Panc1 (cell line): Measurements from ENCODE around the gene C14orf93. TPM values are rescaled to one million over a fixed set of nuclear protein-coding genes. Genes with fewer than 3 reads are reported as not detected.

Experiments used
- ATAC-seq: fragments of 200-7000 bp; cut with Tn5 transposase; 2 replicates; pipeline ENCODE4 v1.9.1; 2020; ENCODE audit warnings: mild to moderate bottlenecking, moderate library complexity
- BruUV-seq: library from RNA; stranded (reverse); fragments of 400-500 nt; replicated peaks from 2 replicates; lab custom pipeline; 2021; lab: Mats Ljungman, UMichigan
- CTCF ChIA-PET: fragments of 300-600 bp; sonication (Branson Sonifier 250); formaldehyde crosslinking; loops from one replicate; lab custom pipeline; 2022; ENCODE audit warnings: antibody characterized with exemption; lab: Charles Lee
- POLR2A ChIA-PET: fragments of 300-600 bp; sonication (Branson Sonifier 250); formaldehyde crosslinking; loops from one replicate; lab custom pipeline; 2022; ENCODE audit warnings: antibody characterized with exemption; lab: Charles Lee
- DNase-seq: peaks from one replicate; pipeline ENCODE4 v3.0.0-alpha.2; 2010; ENCODE audit warnings: low read depth, low spot score
- H3K27ac ChIP-seq: 2 replicates; pipeline ENCODE4 v1.5.1; 2011; ENCODE audit warnings: mild to moderate bottlenecking, low read length, inconsistent platforms
- H3K27me3 ChIP-seq: fragments of 200-500 bp; sonication (Bioruptor generic); 2 replicates; pipeline ENCODE4 v1.6.0; 2014; ENCODE audit warnings: low read length, inconsistent platforms; ENCODE audit not compliant: control insufficient read depth, insufficient read depth
- H3K36me3 ChIP-seq: fragments of 200-500 bp; sonication (Bioruptor generic); 2 replicates; pipeline ENCODE4 v1.5.1; 2014; ENCODE audit warnings: inconsistent platforms, mild to moderate bottlenecking, low read length, moderate library complexity; ENCODE audit not compliant: control insufficient read depth, insufficient read depth
- H3K4me1 ChIP-seq: 2 replicates; pipeline ENCODE4 v1.5.1; 2011; ENCODE audit warnings: inconsistent platforms, mild to moderate bottlenecking, low read length, moderate library complexity; ENCODE audit not compliant: control insufficient read depth, insufficient read depth
- H3K4me3 ChIP-seq, 2 experiments: 2 replicates each; pipeline ENCODE4 v1.5.1; 2011 to 2012; ENCODE audit warnings: low read depth in 2 of 2, low read length in 2 of 2, mild to moderate bottlenecking in 2 of 2, inconsistent platforms in 1 of 2, moderate library complexity in 1 of 2
- H3K9me3 ChIP-seq: fragments of 200-500 bp; sonication (Bioruptor generic); 2 replicates; pipeline ENCODE4 v1.5.1; 2014; ENCODE audit warnings: low read depth, mild to moderate bottlenecking, inconsistent platforms, low read length, moderate library complexity; ENCODE audit not compliant: control insufficient read depth, insufficient read depth
- POLR2AphosphoS5 ChIP-seq: IDR thresholded peaks from 2 replicates; pipeline ENCODE4 v1.6.1; 2012; ENCODE audit warnings: mild to moderate bottlenecking, low read depth, low read length, moderate library complexity
- SIN3A ChIP-seq: IDR thresholded peaks from 2 replicates; pipeline ENCODE4 v1.6.1; 2012; ENCODE audit warnings: low read depth, mild to moderate bottlenecking, low read length, moderate library complexity, borderline replicate concordance; ENCODE audit not compliant: insufficient read depth
- TCF7L2 ChIP-seq: IDR thresholded peaks from 2 replicates; pipeline ENCODE4 v1.6.1; 2011; ENCODE audit warnings: mild to moderate bottlenecking, low read depth, low read length, inconsistent platforms
- in situ Hi-C: cut with HindIII; loops from 2 replicates; pipeline ENCODE4 v1.10.0; 2016; ENCODE audit warnings: low sequenced_read_pairs, low pct_unique_long_range_greater_than_20kb
- intact Hi-C: fragments of 100-400 bp; cut with micrococcal nuclease; formaldehyde crosslinking; loops from one replicate; pipeline ENCODE4 v1.10.0; 2022; ENCODE audit not compliant: unreplicated experiment
- total RNA-seq: library from RNA; stranded (reverse); gene quantifications from one replicate; pipeline ENCODE4 v1.2.1, GENCODE V29; 2021; ENCODE audit not compliant: unreplicated experiment
- TF ChIP-seq, protein P1 (sequence below), 2 experiments: IDR thresholded peaks; 2 replicates each; pipeline ENCODE4 v1.6.1; 2011 to 2012; ENCODE audit warnings: low read depth in 2 of 2, control low read depth in 1 of 2, low read length in 1 of 2, mild to moderate bottlenecking in 1 of 2, moderate library complexity in 1 of 2; ENCODE audit not compliant: insufficient read depth in 1 of 2
- TF ChIP-seq, protein P2 (sequence below): fragments of 450-650 bp; IDR thresholded peaks from 2 replicates; pipeline ENCODE4 v1.5.1; 2017; ENCODE audit warnings: mild to moderate bottlenecking

Gene C14orf93
- total RNA-seq, 1 experiment from 2014 or later: 5.6 TPM

DNA sequence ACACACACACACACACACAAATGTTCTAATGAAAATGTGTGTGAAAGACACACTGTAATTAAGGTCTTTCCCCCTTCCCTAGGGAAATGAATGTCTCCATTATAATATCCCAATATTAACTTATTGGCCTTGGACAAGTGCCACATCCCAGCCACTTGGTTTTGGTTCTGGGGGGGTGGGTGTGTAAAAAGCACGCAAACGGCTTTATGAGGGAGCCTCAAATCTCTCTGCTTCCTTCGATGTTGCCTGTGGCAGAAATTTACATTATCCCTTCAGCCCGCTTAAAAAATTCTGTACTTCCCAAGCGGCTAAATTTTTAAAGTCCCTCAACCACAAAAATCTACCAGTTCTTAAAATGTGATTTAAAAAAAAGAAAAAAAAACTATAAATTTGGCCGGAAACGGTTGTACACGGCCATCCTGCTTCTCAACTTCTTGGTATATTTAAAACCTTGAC, 432 bp downstream of the C14orf93 start:
- Histone ChIP-seq H3K36me3 (no peaks in the 10 kb centered on the region; the same call in 1 of the 2 replicates), H3K27me3 (no peaks in the 10 kb centered on the region), H3K27ac (peak overlapping the region; percentile 99), H3K9me3 (no peaks in the 10 kb centered on the region), H3K4me1 (peaks cover 22% of the 10 kb centered on the region), H3K4me3 (peak overlapping the region; percentile 53 to 68)
- ChIA-PET CTCF (no interaction called here), POLR2A (no interaction called here)
- ATAC-seq (no peak), DNase-seq (no peak)
- BruUV-seq: TSS peak; percentile 97
- in situ Hi-C loops (no loop called here), intact Hi-C loops (no loop called here)
- TF ChIP-seq, protein P1, sequence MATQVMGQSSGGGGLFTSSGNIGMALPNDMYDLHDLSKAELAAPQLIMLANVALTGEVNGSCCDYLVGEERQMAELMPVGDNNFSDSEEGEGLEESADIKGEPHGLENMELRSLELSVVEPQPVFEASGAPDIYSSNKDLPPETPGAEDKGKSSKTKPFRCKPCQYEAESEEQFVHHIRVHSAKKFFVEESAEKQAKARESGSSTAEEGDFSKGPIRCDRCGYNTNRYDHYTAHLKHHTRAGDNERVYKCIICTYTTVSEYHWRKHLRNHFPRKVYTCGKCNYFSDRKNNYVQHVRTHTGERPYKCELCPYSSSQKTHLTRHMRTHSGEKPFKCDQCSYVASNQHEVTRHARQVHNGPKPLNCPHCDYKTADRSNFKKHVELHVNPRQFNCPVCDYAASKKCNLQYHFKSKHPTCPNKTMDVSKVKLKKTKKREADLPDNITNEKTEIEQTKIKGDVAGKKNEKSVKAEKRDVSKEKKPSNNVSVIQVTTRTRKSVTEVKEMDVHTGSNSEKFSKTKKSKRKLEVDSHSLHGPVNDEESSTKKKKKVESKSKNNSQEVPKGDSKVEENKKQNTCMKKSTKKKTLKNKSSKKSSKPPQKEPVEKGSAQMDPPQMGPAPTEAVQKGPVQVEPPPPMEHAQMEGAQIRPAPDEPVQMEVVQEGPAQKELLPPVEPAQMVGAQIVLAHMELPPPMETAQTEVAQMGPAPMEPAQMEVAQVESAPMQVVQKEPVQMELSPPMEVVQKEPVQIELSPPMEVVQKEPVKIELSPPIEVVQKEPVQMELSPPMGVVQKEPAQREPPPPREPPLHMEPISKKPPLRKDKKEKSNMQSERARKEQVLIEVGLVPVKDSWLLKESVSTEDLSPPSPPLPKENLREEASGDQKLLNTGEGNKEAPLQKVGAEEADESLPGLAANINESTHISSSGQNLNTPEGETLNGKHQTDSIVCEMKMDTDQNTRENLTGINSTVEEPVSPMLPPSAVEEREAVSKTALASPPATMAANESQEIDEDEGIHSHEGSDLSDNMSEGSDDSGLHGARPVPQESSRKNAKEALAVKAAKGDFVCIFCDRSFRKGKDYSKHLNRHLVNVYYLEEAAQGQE (IDR thresholded peaks at IDR 0.05; ENCODE audit: insufficient read depth in 1 of 2, low read depth in 2 of 2, low read length in 1 of 2): no peak
- TF ChIP-seq TCF7L2 (no peak), POLR2AphosphoS5 (no peak), SIN3A (no peak)
- TF ChIP-seq, protein P2, sequence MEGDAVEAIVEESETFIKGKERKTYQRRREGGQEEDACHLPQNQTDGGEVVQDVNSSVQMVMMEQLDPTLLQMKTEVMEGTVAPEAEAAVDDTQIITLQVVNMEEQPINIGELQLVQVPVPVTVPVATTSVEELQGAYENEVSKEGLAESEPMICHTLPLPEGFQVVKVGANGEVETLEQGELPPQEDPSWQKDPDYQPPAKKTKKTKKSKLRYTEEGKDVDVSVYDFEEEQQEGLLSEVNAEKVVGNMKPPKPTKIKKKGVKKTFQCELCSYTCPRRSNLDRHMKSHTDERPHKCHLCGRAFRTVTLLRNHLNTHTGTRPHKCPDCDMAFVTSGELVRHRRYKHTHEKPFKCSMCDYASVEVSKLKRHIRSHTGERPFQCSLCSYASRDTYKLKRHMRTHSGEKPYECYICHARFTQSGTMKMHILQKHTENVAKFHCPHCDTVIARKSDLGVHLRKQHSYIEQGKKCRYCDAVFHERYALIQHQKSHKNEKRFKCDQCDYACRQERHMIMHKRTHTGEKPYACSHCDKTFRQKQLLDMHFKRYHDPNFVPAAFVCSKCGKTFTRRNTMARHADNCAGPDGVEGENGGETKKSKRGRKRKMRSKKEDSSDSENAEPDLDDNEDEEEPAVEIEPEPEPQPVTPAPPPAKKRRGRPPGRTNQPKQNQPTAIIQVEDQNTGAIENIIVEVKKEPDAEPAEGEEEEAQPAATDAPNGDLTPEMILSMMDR: no peak

DNA sequence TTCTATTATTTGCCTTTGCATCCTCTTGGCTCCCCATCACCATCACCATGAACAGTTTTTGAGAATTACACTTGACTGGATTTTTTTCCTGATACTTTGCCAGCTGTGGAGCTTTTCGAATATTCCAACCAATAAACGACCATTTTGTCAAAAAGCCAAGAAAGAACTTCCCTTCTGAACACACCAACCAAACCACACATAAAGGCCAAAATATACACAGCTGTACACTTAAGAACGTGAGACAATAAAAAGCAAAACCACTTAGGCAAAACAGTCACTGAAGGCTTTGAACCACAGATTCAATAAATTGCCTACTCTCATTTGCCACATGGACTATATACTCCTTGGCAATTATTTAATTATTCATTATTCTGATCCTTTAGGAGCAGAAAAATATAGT, 1.1 kb downstream of the C14orf93 start:
- H3K27ac ChIP-seq: peak overlapping the region; percentile 99
- H3K4me3 ChIP-seq: no peak overlapping the region; a peak in 1 of 4 replicates
- no peak for TF ChIP-seq POLR2AphosphoS5
- TF ChIP-seq, protein P1 (IDR thresholded peaks at IDR 0.05; ENCODE audit: insufficient read depth in 1 of 2, low read depth in 2 of 2, low read length in 1 of 2): no peak
- no peak for TF ChIP-seq TCF7L2
- TF ChIP-seq, protein P2: no peak
- TF ChIP-seq SIN3A: no peak
- ATAC-seq: no peak
- peaks cover 22% of the 10 kb centered on the region for H3K4me1 ChIP-seq
- no peaks in the 10 kb centered on the region; the same call in 1 of the 2 replicates for H3K36me3 ChIP-seq
- CTCF ChIA-PET: no interaction called here
- DNase-seq: no peak
- H3K27me3 ChIP-seq: no peaks in the 10 kb centered on the region
- in situ Hi-C loops (no loop called here), intact Hi-C loops (no loop called here)
- POLR2A ChIA-PET: no interaction called here
- no peaks in the 10 kb centered on the region for H3K9me3 ChIP-seq
- BruUV-seq: no TSS peak
